Spleen (tissue), 11 donors: ENCODE measurements around the gene LDHD. TPM values are rescaled to one million over a fixed set of nuclear protein-coding genes. Genes with fewer than 3 reads are reported as not detected.

Source experiments
- DNase-seq: peaks from one replicate; pipeline ENCODE4 v3.0.0-alpha.2; 2020
- H3K27ac ChIP-seq, 8 donors: fragments of 200-600 bp; sonication (generic) in 7 of 8; 1 replicate in 4 of 8; 2 replicates in 4 of 8; pipeline versions ENCODE4 v1.5.0 to v1.8.0; 2016 to 2021; ENCODE audit warnings: inconsistent platforms in 4 of 8, mild to moderate bottlenecking in 4 of 8, moderate library complexity in 1 of 8
- H3K27me3 ChIP-seq, 7 donors: fragments of 200-600 bp; sonication (generic) in 6 of 7; replicated peaks in 1 of 7; 1 replicate in 4 of 7; 2 replicates in 3 of 7; pipeline versions ENCODE4 v1.5.0 to v1.8.0; 2016 to 2021; ENCODE audit warnings: inconsistent platforms in 3 of 7, mild to moderate bottlenecking in 1 of 7
- H3K36me3 ChIP-seq, 6 donors: fragments of 200-600 bp; sonication (generic) in 5 of 6; 1 replicate in 4 of 6; 2 replicates in 2 of 6; pipeline versions ENCODE4 v1.5.0 to v1.8.0; 2016 to 2021; ENCODE audit warnings: inconsistent platforms in 2 of 6
- H3K4me1 ChIP-seq, 6 donors: fragments of 200-600 bp; sonication (generic) in 5 of 6; 1 replicate in 3 of 6; 2 replicates in 3 of 6; pipeline versions ENCODE4 v1.5.0 to v1.8.0; 2016 to 2021; ENCODE audit warnings: inconsistent platforms in 3 of 6
- H3K4me3 ChIP-seq, 8 donors: fragments of 200-600 bp; sonication (generic) in 7 of 8; 1 replicate in 4 of 8; 2 replicates in 4 of 8; pipeline versions ENCODE4 v1.5.0 to v1.8.0; 2016 to 2021; ENCODE audit warnings: inconsistent platforms in 4 of 8, mild to moderate bottlenecking in 4 of 8, moderate library complexity in 2 of 8
- H3K9me3 ChIP-seq, 8 donors: fragments of 200-600 bp; sonication (generic) in 7 of 8; 1 replicate in 4 of 8; 2 replicates in 4 of 8; pipeline versions ENCODE4 v1.5.0 to v1.8.0; 2016 to 2021; ENCODE audit warnings: inconsistent platforms in 4 of 8
- CTCF ChIP-seq, 11 experiments: fragments of 200-600 bp in 7 of 11; fragments of 450-650 bp in 4 of 11; sonication (generic) in 4 of 11; IDR thresholded peaks in 8 of 11; conservative IDR thresholded peaks in 3 of 11; 1 replicate in 7 of 11; 2 replicates in 4 of 11; pipeline versions ENCODE4 v1.4.0 to v1.8.0; 2016 to 2021; ENCODE audit warnings: antibody characterized with exemption in 11 of 11, inconsistent platforms in 4 of 11, mild to moderate bottlenecking in 1 of 11
- POLR2A ChIP-seq, 3 donors: fragments of 450-650 bp; IDR thresholded peaks; one replicate each; pipeline ENCODE4 v1.5.1; 2017; ENCODE audit warnings: antibody characterized with exemption in 3 of 3, mild to moderate bottlenecking in 1 of 3
- POLR2AphosphoS5 ChIP-seq, 3 donors: sonication (generic); formaldehyde crosslinking; IDR thresholded peaks; one replicate each; pipeline ENCODE4 v1.5.1; 2017; ENCODE audit warnings: antibody characterized with exemption in 3 of 3
- WGBS, 5 donors: extraction: QIAGEN DNeasy Blood & Tissue Kit in 3 of 5; methylation state at CpG; one replicate each; pipeline versions ENCODE4 v1.1.5 to v1.1.7; 2013 to 2018; 5-methylcytosine and 5-hydroxymethylcytosine counted together
- intact Hi-C: fragments of 100-400 bp; cut with DNase I; formaldehyde crosslinking; loops from one replicate; pipeline ENCODE4 v1.15.0; 2023; ENCODE audit warnings: low total_unique reads
- polyA plus RNA-seq, 3 donors: library from polyadenylated mRNA; stranded (reverse); fragments of 200-250 nt; gene quantifications; one replicate each; pipeline ENCODE4 v1.2.1, GENCODE V29; 2013
- total RNA-seq, 7 donors: library from RNA; depleted of rRNA in 3 of 7; stranded (reverse); fragments of >200 nt in 3 of 7; fragmentation: NEBNext Ultra II Directional in 4 of 7; extraction: Animal tissue kit (Norgen Biotek cat#: 25700) in 4 of 7; gene quantifications; one replicate each; pipeline versions ENCODE4 v1.1.0 to v1.2.1, GENCODE V29; 2016 to 2021
- donor health status: healthy with polysubstance abuse.
- donor health status: DM: no; HTN: no; CAD: no; lungs with moderate emphysema.
- donor health status: DM: no; HTN: no; CAD: no.
- donor health status: Bipolar disorder and iron deficiency.
- donor health status: healthy.
- donor health status: DM: no; HTN: no; CAD: no.
- donor health status: DM: yes; HTN: yes; CAD: no.

LDHD gene
- total and polyA plus RNA-seq, 10 donors, result 0.53 to 3.3 (median 1.1) TPM

DNA sequence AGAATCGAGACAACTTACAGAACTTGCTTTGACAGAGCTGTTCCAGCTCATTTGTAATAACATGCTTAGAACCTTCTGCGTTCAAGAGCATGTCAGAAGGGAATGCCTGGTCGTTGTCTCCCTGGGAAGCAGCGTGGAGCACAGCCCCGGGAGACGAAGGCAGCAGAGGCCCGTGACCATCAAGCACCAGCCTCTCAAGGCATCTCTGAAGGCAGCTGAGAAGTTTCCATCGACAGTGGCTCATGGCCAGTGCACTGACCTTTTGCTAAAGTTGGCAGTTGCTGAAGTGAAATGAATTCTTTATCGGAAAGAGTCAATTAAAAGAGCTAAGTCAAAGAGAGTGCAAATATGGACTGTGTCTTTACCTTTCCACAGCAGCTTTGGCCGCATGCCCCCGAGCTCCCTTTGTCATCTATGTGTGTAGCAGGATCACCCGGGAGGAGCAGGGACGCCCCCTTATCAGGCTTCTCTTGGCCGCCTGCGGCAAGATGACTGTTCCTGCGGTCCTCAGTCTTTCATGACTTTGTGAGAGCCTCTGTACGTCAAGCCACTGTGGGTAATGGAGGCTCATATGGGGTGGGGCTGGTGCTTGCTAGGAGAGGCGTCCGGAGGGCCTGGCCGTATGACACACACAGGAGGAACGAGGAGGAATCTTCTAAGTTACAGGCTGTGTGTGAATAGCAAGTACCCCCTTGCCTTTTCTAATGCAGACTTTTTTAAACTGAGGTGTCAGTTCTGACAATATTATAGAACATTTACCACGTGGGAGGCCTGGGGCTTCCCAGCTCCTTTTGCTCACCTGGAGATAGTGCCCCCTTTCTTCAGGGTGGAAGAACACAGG lies 54.2 kb downstream of the LDHD start:
- 78 to 87% (median 82%) methylated on average over 22 of the region's 22 CpGs for WGBS, 5 donors
- Histone ChIP-seq H3K27ac (peak overlapping the region in 3 of 8 donors; percentile 1 to 33 (median 17)), H3K9me3 (no peaks in the 10 kb centered on the region), H3K27me3 (peaks cover 0 to 22% (median 0%) of the 10 kb centered on the region in 7 donors), H3K36me3 (no peaks in the 10 kb centered on the region), H3K4me1 (peaks cover 0 to 56% (median 27%) of the 10 kb centered on the region in 6 donors), H3K4me3 (no peak overlapping the region)
- no peak for DNase-seq
- intact Hi-C loops, result no loop called here
- TF ChIP-seq POLR2AphosphoS5 (IDR thresholded peaks at IDR 0.05) (no peak), POLR2A (IDR thresholded peaks at IDR 0.05) (no peak), CTCF (IDR thresholded peaks at IDR 0.05 in 8 of 11, conservative IDR thresholded peaks at IDR 0.05 in 3 of 11) (no peak)

Other genes with a start within 250 kb of the LDHD start
- gene WDR59, start 131.7 kb downstream of the LDHD start, total RNA-seq, result 10 to 100 TPM; 26.1 to 76.7 (median 63.1) TPM
- gene WDR59, start 131.7 kb downstream of the LDHD start, polyA plus RNA-seq, result 10 to 100 TPM; 18.1 to 32.0 (median 28.0) TPM
- gene ZNRF1, start 117.8 kb downstream of the LDHD start, total RNA-seq, result 10 to 100 TPM in 1 of 7 donors, 1 to 10 TPM in 6; 3.7 to 13.4 (median 8.9) TPM
- 1 to 10 TPM; 1.4 to 2.4 (median 2.1) TPM for gene ZNRF1, start 117.8 kb downstream of the LDHD start, polyA plus RNA-seq
- gene ZFP1, start 31.7 kb upstream of the LDHD start, total RNA-seq, result 10 to 100 TPM in 1 of 7 donors, 1 to 10 TPM in 6; 8.3 to 11.4 (median 9.1) TPM
- 1 to 10 TPM; 3.1 to 4.2 (median 3.6) TPM for gene ZFP1, start 31.7 kb upstream of the LDHD start, polyA plus RNA-seq
- gene CTRB2, start 90.4 kb upstream of the LDHD start, total RNA-seq, result 10 to 100 TPM in 1 of 7 donors, 1 to 10 TPM in 5, not detected in 1; 1.3 to 11.8 (median 3.7) TPM
- gene CTRB2, start 90.4 kb upstream of the LDHD start, polyA plus RNA-seq, result 1 to 10 TPM in 2 of 3 donors, under 1 TPM in 1; 0.58 to 1.3 (median 1.2) TPM
- 10 to 100 TPM in 1 of 7 donors, 1 to 10 TPM in 4, not detected in 2; 2.2 to 25.2 (median 4.4) TPM for gene CTRB1, start 102.2 kb upstream of the LDHD start, total RNA-seq
- 1 to 10 TPM in 2 of 3 donors, under 1 TPM in 1; 0.59 to 2.7 (median 1.5) TPM for gene CTRB1, start 102.2 kb upstream of the LDHD start, polyA plus RNA-seq
- gene BCAR1, start 134.8 kb upstream of the LDHD start, total RNA-seq, result 100 to 1,000 TPM in 3 of 7 donors, 10 to 100 TPM in 4; 62.2 to 164 (median 79.8) TPM
- 10 to 100 TPM; 14.6 to 71.2 (median 29.7) TPM for gene BCAR1, start 134.8 kb upstream of the LDHD start, polyA plus RNA-seq